GM13977 (cell line): Measurements from ENCODE around the gene NRXN2.
A peak's percentile ranks its signal among the peaks of the same experiment; 100 is the strongest.

ENCODE experiments used
- DNase-seq: peaks from one replicate; pipeline ENCODE4 v3.0.0; 2012; ENCODE audit warnings: low spot score
- in situ Hi-C: fragments of 300-500 bp; cut with MboI; formaldehyde crosslinking; loops from one replicate; pipeline ENCODE4 v1.12.0; 2022; ENCODE audit warnings: low sequenced_read_pairs, low pct_unique_long_range_greater_than_20kb, mixed read lengths, inconsistent platforms; ENCODE audit not compliant: unreplicated experiment
- TF ChIP-seq, protein P1 (sequence below): IDR thresholded peaks from 2 replicates; pipeline ENCODE4 v1.5.1; 2012; ENCODE audit warnings: mild to moderate bottlenecking, control low read depth; ENCODE audit not compliant: insufficient read depth; ENCODE audit errors: extremely low read depth, missing control alignments

The NRXN2 gene

DNA sequence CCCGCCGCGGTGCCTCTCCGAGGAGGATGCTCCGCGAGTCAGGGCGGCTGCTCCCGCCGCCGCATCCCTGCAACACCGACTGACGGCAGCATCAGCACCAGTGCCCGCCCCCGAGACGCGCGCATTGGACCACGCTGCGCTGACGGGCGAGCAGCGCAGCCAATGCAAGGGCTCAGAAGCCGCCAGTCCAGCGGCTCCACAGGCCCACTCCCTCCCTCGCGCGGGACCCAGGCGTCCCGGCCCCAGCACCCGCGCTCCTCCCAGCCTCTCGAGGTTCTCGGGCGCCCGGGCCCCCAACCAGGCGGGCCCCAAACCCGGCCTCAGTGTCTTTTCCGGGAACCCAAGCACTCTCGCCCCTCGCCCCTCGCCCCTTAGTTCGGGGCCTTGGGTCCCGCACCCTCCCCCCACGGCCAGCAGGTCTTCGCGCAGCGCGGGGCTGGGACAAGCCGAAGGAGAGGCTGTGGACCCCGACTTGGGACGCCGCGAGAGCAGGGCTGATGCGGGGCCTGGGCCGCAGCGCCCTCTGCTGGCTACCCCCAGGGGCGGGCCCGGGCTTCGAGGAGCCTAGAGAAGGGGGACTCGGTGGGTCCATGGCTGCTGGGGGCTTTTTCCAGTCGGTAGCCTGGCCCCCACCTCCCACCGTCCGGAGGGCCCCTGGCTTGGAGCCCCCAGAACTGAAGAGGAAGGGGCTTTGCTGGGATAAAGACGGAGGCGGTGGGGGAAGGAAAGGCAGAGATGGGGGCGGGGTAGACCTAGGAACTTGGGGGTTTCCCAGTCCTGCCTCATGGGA lies at the start of gene NRXN2:
Gene NRXN2, minus strand, starts transcription at position 81 of the 790 bp plus-strand sequence. CDS start 9,498 bp downstream, outside the sequence.
- DNase-seq = peak; percentile 98
- TF ChIP-seq, protein P1, sequence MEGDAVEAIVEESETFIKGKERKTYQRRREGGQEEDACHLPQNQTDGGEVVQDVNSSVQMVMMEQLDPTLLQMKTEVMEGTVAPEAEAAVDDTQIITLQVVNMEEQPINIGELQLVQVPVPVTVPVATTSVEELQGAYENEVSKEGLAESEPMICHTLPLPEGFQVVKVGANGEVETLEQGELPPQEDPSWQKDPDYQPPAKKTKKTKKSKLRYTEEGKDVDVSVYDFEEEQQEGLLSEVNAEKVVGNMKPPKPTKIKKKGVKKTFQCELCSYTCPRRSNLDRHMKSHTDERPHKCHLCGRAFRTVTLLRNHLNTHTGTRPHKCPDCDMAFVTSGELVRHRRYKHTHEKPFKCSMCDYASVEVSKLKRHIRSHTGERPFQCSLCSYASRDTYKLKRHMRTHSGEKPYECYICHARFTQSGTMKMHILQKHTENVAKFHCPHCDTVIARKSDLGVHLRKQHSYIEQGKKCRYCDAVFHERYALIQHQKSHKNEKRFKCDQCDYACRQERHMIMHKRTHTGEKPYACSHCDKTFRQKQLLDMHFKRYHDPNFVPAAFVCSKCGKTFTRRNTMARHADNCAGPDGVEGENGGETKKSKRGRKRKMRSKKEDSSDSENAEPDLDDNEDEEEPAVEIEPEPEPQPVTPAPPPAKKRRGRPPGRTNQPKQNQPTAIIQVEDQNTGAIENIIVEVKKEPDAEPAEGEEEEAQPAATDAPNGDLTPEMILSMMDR = peak; percentile 95
- in situ Hi-C loops = no loop called here

DNA sequence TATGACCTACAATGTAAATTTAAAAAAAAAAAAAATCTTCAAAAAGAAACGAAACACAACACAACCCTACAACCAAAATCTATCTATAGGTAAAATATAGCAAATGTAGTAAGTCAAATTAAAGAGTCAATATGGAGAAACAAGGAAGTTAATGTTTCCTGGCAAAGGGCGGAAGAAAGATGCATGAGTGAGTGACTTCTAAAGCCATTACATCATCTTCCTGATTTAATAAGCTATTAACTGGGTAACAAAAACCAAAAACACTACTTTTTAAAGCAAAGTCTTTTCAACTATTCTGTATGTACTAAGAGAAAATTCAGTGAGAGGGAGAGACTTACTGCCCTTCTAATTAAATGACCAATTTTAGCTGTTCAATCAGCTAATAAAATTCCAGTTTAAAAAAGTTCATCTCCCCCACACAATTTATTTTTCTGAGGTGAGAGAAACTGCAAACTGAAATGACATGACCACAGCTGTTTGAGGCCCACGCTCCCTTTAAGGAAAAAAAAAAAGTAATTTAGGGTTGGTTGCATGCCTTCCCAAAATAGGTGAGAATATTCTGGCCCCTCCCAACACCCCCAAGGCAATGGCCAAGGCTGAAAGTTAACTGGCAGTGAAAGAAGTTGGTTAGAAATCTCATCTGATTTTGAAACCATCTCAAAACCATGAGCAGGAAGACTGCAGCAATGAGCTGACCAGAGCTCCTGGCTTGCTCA lies 49.5 kb upstream of the NRXN2 start:
- peak; percentile 66 for DNase-seq
- TF ChIP-seq, protein P1 = no peak
- in situ Hi-C loops = no loop called here

- in situ Hi-C loops = no loop called here
Measured at GRCh38 chr11:64771861-64772260, 48.9 kb upstream of the NRXN2 start.

GRCh38 chr11:64770120-64770519 lies 47.1 kb upstream of the NRXN2 start:
- no peak for DNase-seq
- TF ChIP-seq, protein P1 = no peak
- in situ Hi-C loops = no loop called here

More at GRCh38 chr11:64771861-64772260, 48.9 kb upstream of the NRXN2 start:
- peak; percentile 50 for DNase-seq
- TF ChIP-seq, protein P1 = no peak

DNA sequence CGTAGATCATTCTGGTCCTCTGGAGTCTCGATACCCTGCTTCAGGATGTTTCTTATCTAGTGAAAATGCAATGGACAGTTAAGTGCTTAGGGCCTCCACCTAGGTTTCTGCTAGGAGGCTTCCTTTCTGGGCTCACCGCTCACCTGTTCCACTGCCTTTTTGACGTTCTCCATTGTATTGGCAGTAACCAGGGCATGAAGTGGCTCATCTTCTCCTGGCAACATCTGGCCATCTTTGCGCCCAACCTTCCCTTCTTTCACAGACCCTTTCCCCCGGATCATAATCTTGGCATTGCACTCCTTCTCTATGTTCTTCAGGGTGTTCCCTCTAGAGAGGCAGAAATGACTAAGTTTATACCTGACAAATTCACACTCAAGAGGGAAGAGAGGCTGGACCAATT lies 46.3 kb upstream of the NRXN2 start:
- TF ChIP-seq, protein P1 = no peak

DNA sequence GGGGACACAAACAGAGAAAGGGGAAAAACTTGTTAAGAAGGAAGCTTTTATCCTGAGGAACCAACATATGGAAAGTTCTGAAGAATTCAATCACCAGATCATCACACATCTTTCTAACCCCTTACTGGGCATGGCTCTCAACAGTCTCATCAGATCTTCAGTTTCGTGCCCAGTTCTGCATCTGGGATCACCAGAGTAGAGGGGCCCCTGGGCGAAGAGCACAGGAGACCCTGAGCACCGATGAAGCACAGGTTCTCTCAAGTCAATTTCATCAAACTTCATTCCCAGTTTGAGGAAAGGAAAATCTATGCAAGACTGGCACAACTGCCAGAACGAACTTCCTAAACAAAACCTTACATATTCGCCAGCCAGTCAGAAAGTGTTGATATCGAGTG lies 45.3 kb upstream of the NRXN2 start:
- TF ChIP-seq, protein P1 = no peak
- no peak for DNase-seq
- in situ Hi-C loops = no loop called here

More for the DNA sequence above, 46.3 kb upstream of the NRXN2 start:
- in situ Hi-C loops = no loop called here
- no peak for DNase-seq
